GM10248 (cell line): Measurements from ENCODE around the gene KIF5A.

Experiments
- CTCF ChIA-PET: fragments of 300-600 bp; sonication (Branson Sonifier 250); formaldehyde crosslinking; extraction: SDS; loops from one replicate; lab custom pipeline; 2021; ENCODE audit warnings: antibody characterized with exemption; lab: Yijun Ruan, JAX
- POLR2A ChIA-PET: fragments of 350-650 bp; sonication (Branson Sonifier 250); formaldehyde crosslinking; extraction: SDS; loops from one replicate; lab custom pipeline; 2020; ENCODE audit warnings: antibody characterized with exemption; lab: Yijun Ruan, JAX
- DNase-seq: peaks from one replicate; pipeline ENCODE4 v3.0.0; 2012; ENCODE audit errors: extremely low spot score
- TF ChIP-seq, protein P1 (sequence below): IDR thresholded peaks from 2 replicates; pipeline ENCODE4 v1.5.1; 2012; ENCODE audit warnings: mild to moderate bottlenecking, low read depth; ENCODE audit errors: extremely low read depth, missing control alignments, control extremely low read depth

Gene KIF5A

DNA sequence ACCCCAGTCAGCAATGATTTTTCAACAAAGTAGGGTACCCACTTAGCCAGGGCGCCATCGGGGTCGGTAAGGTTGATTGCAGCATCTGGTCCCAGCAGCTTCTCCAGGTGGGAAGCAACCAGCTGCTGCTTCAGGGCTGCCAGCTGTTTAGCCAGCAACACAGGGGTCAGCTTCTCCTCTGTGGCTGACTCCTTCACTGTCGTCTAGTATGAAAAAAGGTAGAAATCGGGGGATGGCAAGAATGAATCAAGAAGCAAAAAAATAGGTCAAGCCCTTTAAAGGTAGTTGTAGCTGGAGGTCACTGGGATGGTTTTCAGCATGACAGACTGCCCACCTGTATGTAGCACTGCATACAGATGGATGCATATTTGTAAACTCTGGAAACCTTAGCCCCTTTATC lies 15.6 kb upstream of the KIF5A start:
- ChIA-PET CTCF (interaction anchor here (0.9 to 2.9 kb wide), 5 partner anchors 9 to 72 kb away, joined by 3 to 13 read pairs (median 5); partner anchors contain the start of genes DCTN2 and DDIT3), POLR2A (no interaction called here)
- no peak for DNase-seq
- TF ChIP-seq, protein P1, sequence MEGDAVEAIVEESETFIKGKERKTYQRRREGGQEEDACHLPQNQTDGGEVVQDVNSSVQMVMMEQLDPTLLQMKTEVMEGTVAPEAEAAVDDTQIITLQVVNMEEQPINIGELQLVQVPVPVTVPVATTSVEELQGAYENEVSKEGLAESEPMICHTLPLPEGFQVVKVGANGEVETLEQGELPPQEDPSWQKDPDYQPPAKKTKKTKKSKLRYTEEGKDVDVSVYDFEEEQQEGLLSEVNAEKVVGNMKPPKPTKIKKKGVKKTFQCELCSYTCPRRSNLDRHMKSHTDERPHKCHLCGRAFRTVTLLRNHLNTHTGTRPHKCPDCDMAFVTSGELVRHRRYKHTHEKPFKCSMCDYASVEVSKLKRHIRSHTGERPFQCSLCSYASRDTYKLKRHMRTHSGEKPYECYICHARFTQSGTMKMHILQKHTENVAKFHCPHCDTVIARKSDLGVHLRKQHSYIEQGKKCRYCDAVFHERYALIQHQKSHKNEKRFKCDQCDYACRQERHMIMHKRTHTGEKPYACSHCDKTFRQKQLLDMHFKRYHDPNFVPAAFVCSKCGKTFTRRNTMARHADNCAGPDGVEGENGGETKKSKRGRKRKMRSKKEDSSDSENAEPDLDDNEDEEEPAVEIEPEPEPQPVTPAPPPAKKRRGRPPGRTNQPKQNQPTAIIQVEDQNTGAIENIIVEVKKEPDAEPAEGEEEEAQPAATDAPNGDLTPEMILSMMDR = no peak

DNA sequence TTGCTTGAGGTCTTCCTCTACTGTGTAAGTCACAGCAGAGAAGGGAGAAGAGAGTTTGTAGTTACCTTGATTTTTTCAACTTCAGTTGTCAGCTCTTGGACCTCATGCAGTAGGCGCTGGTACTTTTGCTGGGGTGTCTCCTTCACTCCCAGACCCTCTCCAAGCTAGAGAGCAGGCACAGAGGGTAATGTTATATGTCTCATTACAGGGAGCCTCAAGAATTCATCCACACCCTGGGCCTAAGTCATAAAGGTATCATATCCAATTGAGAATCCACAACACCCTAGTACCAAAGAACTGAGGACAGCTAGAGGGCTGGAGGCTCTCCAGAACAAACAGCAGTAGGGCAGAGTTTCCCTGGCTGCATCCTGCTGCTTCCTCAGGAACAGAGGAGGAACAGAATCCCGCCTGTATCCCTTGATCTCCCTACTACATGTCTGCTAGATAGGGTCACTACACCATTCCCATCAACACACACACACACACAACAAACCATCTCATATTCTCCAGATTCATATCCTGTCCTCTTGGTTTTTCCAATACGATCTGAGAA lies 14.8 kb upstream of the KIF5A start:
- CTCF ChIA-PET = interaction anchor here (0.6 to 2.9 kb wide), 4 partner anchors 10 to 292 kb away, joined by 3 to 13 read pairs (median 5); partner anchors contain the start of gene DCTN2
- DNase-seq = no peak
- POLR2A ChIA-PET = no interaction called here
- TF ChIP-seq, protein P1 = no peak

DNA sequence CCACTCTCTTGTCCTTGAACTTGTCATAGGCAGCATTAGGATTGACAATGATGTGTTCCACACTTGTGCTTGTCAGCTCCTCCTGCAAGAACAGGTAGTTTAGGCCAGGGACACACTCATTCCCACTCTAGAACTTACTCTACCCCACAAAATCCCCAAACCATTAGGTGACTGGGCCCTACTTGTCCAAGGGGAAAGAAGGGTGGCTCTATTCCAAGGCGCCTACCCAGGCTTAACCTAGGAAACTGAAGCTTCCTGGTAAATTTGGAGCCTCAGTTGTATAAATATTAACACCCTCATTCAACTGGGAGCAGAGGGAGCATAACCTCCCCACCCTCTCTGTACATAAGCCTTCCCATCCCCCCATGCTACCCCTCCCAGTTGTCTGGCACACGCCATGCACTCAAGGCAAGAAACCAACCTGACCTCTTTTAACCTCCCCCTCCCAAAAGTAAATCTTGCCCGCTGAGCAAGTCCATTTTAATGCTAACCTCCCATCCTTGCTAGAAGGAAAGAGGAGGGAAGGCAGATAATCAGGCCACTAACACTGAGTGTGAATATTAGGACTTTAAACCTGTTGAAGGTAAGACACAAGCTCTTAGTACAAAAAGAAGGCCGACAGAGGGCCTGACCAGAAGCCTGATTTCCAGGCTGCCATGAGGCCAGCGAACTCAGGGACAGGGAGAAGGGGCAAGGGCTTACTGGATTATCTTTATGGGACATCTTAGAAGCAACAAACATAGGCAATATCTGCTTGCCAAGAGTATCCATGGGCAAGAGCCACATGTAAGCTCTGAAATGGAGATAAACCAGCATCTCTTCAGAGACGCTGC lies 13.9 kb upstream of the KIF5A start:
- DNase-seq = no peak
- CTCF ChIA-PET = interaction anchor here (0.6 to 2.9 kb wide), 3 partner anchors 11 to 22 kb away, joined by 3 to 13 read pairs (median 7); partner anchors contain the start of gene DCTN2
- POLR2A ChIA-PET = no interaction called here
- TF ChIP-seq, protein P1 = no peak

DNA sequence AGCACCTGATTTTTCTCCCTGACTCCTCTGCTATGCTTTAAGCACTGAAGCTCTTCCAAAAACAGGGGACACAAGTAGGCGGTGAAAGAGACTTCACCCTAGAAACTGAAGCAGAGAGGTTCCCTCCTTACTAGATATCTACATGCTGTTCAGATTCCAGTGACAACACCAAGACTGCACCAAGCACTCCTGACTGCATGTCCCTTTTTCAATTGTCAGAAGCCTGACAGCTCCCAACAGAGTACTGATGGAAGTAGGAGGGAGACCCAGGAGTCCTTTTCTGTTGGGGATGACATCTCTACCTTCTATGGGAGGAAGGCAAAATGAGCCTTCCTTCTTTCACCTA lies 13.3 kb upstream of the KIF5A start:
- POLR2A ChIA-PET = interaction anchor here (1.1 kb wide), 1 partner anchor 11 kb away, joined by 9 read pairs; the partner anchor contains the start of gene DCTN2
- TF ChIP-seq, protein P1 = no peak
- no peak for DNase-seq
- CTCF ChIA-PET = interaction anchor here (0.6 to 2.9 kb wide), 3 partner anchors 10 to 21 kb away, joined by 3 to 13 read pairs (median 7); partner anchors contain the start of gene DCTN2

DNA sequence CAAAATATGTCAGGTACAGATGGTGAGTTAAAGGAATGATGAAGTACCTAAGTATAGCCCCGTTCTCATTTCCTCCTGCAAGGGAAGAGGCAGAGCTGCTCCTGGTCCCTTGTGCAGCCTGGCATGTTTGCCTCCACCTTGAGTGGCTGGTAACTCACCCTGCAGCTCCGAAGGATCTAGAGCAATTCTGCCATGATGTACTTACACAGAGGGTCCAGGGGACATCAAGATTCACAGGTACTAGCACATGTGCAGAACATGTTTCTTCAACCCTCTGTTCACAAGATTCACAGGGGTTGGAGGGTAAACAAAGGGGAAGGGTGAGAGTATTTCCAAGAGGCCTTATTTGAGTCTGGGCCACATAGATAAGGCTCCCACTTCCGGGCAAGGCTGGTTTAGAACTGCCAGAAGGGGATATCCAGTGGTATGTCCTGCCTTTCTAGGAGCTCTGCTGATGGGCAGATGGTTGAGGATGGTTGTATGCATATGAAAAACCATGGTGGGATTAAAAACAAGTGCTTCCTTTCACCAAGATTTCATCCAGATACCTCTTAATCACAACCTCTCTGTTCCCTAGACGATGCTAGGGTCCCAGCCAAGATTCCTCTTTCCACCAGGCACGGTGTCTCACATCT lies 10.6 kb upstream of the KIF5A start:
- TF ChIP-seq, protein P1 = no peak
- ChIA-PET POLR2A (interaction anchor here (1.3 kb wide), 1 partner anchor 19 kb away, joined by 5 read pairs; the partner anchor contains the start of gene DDIT3), CTCF (interaction anchor here (1.4 to 3.6 kb wide), 8 partner anchors 9 to 217 kb away, joined by 4 to 10 read pairs (median 6); partner anchors contain the start of gene MBD6)
- DNase-seq = no peak

DNA sequence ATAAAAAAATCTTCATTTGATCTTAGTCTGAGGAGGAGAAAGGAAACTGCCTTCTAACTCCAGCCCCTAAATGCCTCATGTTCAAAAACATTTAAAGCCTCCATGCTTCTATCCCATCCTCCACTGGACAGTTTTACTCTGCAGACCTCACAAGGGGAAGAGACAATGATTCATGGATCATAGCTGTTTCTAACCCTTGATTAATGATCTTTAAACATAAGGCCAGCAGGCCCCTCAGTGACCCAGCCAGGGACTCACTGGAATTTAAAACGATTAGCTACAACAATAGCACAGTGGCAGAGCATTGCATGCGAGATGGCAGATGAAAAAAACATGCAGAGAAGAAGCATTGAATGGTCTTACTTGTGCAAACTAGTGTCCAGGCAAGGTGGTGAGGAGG lies 8.8 kb upstream of the KIF5A start:
- TF ChIP-seq, protein P1 = no peak
- ChIA-PET CTCF (interaction anchor here (1.5 to 2.3 kb wide), 3 partner anchors 10 to 88 kb away, joined by 3 to 10 read pairs (median 5); no protein-coding TSS in a partner anchor), POLR2A (no interaction called here)
- DNase-seq = no peak
